ENCODE data around the gene KSR2. TPM values are rescaled to one million over a fixed set of nuclear protein-coding genes. Genes with fewer than 3 reads are reported as not detected.

KSR2 gene
- total RNA-seq, 2 donors from 2014 or later: 1.1 to 2.0 TPM

- no peaks in the 10 kb centered on the region for H3K36me3 ChIP-seq (ENCODE audit: control insufficient read depth, insufficient read depth, low read length)
- Mint-ChIP-seq H3K36me3 (ENCODE audit: low read depth) (no peaks in the 10 kb centered on the region), H3K4me1 (no peaks in the 10 kb centered on the region), H3K27ac (no peak overlapping the region), H3K4me3 (no peak overlapping the region), H3K27me3 (ENCODE audit: insufficient read depth) (peaks cover 7% of the 10 kb centered on the region), H3K9me3 (no peaks in the 10 kb centered on the region)
- H3K9me3 ChIP-seq (ENCODE audit: control insufficient read depth, low read length): no peaks in the 10 kb centered on the region
- H3K9ac ChIP-seq (ENCODE audit: extremely low read depth, low read length, poor library complexity, severe bottlenecking): no peak overlapping the region
- TF ChIP-seq CTCF (conservative IDR thresholded peaks at IDR 0.05): no peak
- no peak overlapping the region for H3K27ac ChIP-seq (ENCODE audit: low read depth, low read length)
- no peak overlapping the region for H3K4me3 ChIP-seq (ENCODE audit: low read length)
- 80 to 97% methylated on average over 1 to 2 of the region's 4 CpGs for WGBS, 2 experiments (ENCODE audit: insufficient coverage in 1 of 2, insufficient read length in 1 of 2)
- no peak for DNase-seq
- H3K4me1 ChIP-seq (ENCODE audit: control insufficient read depth, insufficient read depth, low read length): no peaks in the 10 kb centered on the region
- no peaks in the 10 kb centered on the region for H3K27me3 ChIP-seq (ENCODE audit: control insufficient read depth, insufficient read depth, low read length, poor library complexity, severe bottlenecking)
Measured at GRCh38 chr12:117421068-117421752, 547.6 kb downstream of the KSR2 start.

DNA sequence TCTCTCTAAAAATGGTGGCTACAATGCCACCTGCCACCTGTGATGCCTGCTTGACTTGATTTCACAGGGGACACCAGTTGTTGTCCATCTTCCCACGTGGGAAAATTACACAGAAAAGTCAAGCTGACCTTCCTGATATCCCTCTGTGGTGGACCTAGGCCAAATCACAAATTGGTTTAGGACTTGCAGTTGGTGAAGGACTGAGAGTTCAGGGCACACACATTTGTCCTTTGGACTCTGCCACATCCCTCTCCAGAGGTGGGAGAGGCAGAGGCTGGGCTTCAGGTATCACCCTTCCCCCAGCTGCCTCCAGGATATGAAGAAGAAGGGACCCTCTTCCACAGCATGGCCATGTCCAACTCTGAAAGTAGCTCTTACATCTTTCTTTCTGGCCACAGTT lies 551.8 kb downstream of the KSR2 start:
- Mint-ChIP-seq H3K9me3 (no peaks in the 10 kb centered on the region), H3K36me3 (ENCODE audit: low read depth) (no peaks in the 10 kb centered on the region)
- no peak overlapping the region for H3K27ac ChIP-seq (ENCODE audit: low read depth, low read length)

GRCh38 chr12:117412465-117413188 lies 556.2 kb downstream of the KSR2 start:
- Histone ChIP-seq H3K9me3 (ENCODE audit: control insufficient read depth, low read length) (no peaks in the 10 kb centered on the region), H3K27ac (ENCODE audit: low read depth, low read length) (no peak overlapping the region), H3K9ac (ENCODE audit: extremely low read depth, low read length, poor library complexity, severe bottlenecking) (no peak overlapping the region), H3K4me3 (ENCODE audit: low read length) (no peak overlapping the region), H3K36me3 (ENCODE audit: control insufficient read depth, insufficient read depth, low read length) (no peaks in the 10 kb centered on the region), H3K4me1 (ENCODE audit: control insufficient read depth, insufficient read depth, low read length) (no peaks in the 10 kb centered on the region), H3K27me3 (ENCODE audit: control insufficient read depth, insufficient read depth, low read length, poor library complexity, severe bottlenecking) (no peaks in the 10 kb centered on the region)
- Mint-ChIP-seq H3K27me3 (ENCODE audit: insufficient read depth) (no peaks in the 10 kb centered on the region), H3K4me3 (no peak overlapping the region), H3K27ac (no peak overlapping the region), H3K36me3 (ENCODE audit: low read depth) (no peaks in the 10 kb centered on the region), H3K4me1 (peaks cover 7% of the 10 kb centered on the region), H3K9me3 (no peaks in the 10 kb centered on the region)
- WGBS, 2 experiments (ENCODE audit: insufficient coverage in 1 of 2, insufficient read length in 1 of 2): 81 to 86% methylated on average over 3 to 11 of the region's 11 CpGs
- TF ChIP-seq CTCF (conservative IDR thresholded peaks at IDR 0.05): no peak
- no peak for DNase-seq

More for the DNA sequence above, 551.8 kb downstream of the KSR2 start:
- H3K4me1 Mint-ChIP-seq: no peaks in the 10 kb centered on the region
- TF ChIP-seq CTCF (conservative IDR thresholded peaks at IDR 0.05): no peak
- H3K27ac Mint-ChIP-seq: no peak overlapping the region
- H3K9me3 ChIP-seq (ENCODE audit: control insufficient read depth, low read length): no peaks in the 10 kb centered on the region
- WGBS, 2 experiments (ENCODE audit: insufficient coverage in 1 of 2, insufficient read length in 1 of 2): 33 to 69% methylated on average over 1 of the region's 1 CpG
- H3K27me3 ChIP-seq (ENCODE audit: control insufficient read depth, insufficient read depth, low read length, poor library complexity, severe bottlenecking): no peaks in the 10 kb centered on the region
- no peak overlapping the region for H3K9ac ChIP-seq (ENCODE audit: extremely low read depth, low read length, poor library complexity, severe bottlenecking)
- no peak overlapping the region for H3K4me3 Mint-ChIP-seq
- H3K4me3 ChIP-seq (ENCODE audit: low read length): no peak overlapping the region
- DNase-seq: no peak
- no peaks in the 10 kb centered on the region for H3K36me3 ChIP-seq (ENCODE audit: control insufficient read depth, insufficient read depth, low read length)
- peaks cover under 1% of the 10 kb centered on the region for H3K27me3 Mint-ChIP-seq (ENCODE audit: insufficient read depth)
- no peaks in the 10 kb centered on the region for H3K4me1 ChIP-seq (ENCODE audit: control insufficient read depth, insufficient read depth, low read length)

Measured in endodermal cell (in vitro differentiated cells).